MG63 (cell line): ENCODE measurements around the gene HS3ST4. TPM values are rescaled to one million over a fixed set of nuclear protein-coding genes. Genes with fewer than 3 reads are reported as not detected.

ENCODE experiments used
- DNase-seq: peaks from one replicate; pipeline ENCODE4 v3.0.0-alpha.2; 2020
- H3K27me3 ChIP-seq: fragments of 250-450 bp; sonication (Bioruptor Pico); 2 replicates; pipeline ENCODE4 v1.5.1; 2020; ENCODE audit warnings: mild to moderate bottlenecking, moderate library complexity
- H3K36me3 ChIP-seq: fragments of 250-450 bp; sonication (Bioruptor Pico); 2 replicates; pipeline ENCODE4 v1.5.1; 2020; ENCODE audit warnings: mild to moderate bottlenecking, moderate library complexity
- H3K4me3 ChIP-seq: fragments of 250-450 bp; sonication (Bioruptor Pico); 2 replicates; pipeline ENCODE4 v1.5.1; 2020; ENCODE audit warnings: mild to moderate bottlenecking, moderate library complexity
- H3K9me3 ChIP-seq: fragments of 250-450 bp; sonication (Bioruptor Pico); 2 replicates; pipeline ENCODE4 v1.5.1; 2020; ENCODE audit warnings: mild to moderate bottlenecking, moderate library complexity
- total RNA-seq: library from RNA; depleted of rRNA; stranded (reverse); fragments of >200 nt; shearing (Covaris generic); gene quantifications from 2 replicates; pipeline ENCODE4 v1.2.3, GENCODE V29; 2014; ENCODE audit warnings: low replicate concordance

Gene HS3ST4
- total RNA-seq, 1 experiment from 2014 or later: 0.23 TPM

GRCh38 chr16:25783226-25783625, 91.5 kb downstream of the HS3ST4 start:
- Histone ChIP-seq H3K36me3 (no peaks in the 10 kb centered on the region), H3K4me3 (no peak overlapping the region)
- DNase-seq: no peak

GRCh38 chr16:25785361-25785760, 93.6 kb downstream of the HS3ST4 start:
- no peaks in the 10 kb centered on the region for H3K27me3 ChIP-seq
- H3K36me3 ChIP-seq: no peaks in the 10 kb centered on the region
- H3K9me3 ChIP-seq: no peaks in the 10 kb centered on the region
- no peak for DNase-seq
- no peak overlapping the region for H3K4me3 ChIP-seq

More at GRCh38 chr16:25783226-25783625, 91.5 kb downstream of the HS3ST4 start:
- Histone ChIP-seq H3K9me3 (no peaks in the 10 kb centered on the region), H3K27me3 (no peaks in the 10 kb centered on the region)

- no peaks in the 10 kb centered on the region for H3K27me3 ChIP-seq
- DNase-seq: no peak
- H3K4me3 ChIP-seq: no peak overlapping the region
- no peaks in the 10 kb centered on the region for H3K36me3 ChIP-seq
- no peaks in the 10 kb centered on the region for H3K9me3 ChIP-seq
These were observed 95.0 kb downstream of the HS3ST4 start for GRCh38 chr16:25786748-25787147.

- no peak for DNase-seq
- Histone ChIP-seq H3K36me3 (no peaks in the 10 kb centered on the region), H3K9me3 (no peaks in the 10 kb centered on the region), H3K27me3 (0 out of 2 replicates have a peak, but pooled peaks cover 2% of the 10 kb centered on the region), H3K4me3 (no peak overlapping the region)
These were observed 96.9 kb downstream of the HS3ST4 start for GRCh38 chr16:25788637-25789036.

- Histone ChIP-seq H3K9me3 (no peaks in the 10 kb centered on the region), H3K36me3 (no peaks in the 10 kb centered on the region), H3K4me3 (no peak overlapping the region), H3K27me3 (0 out of 2 replicates have a peak, but pooled peaks cover 4% of the 10 kb centered on the region)
- DNase-seq: no peak
These were observed 104.5 kb downstream of the HS3ST4 start for GRCh38 chr16:25796239-25796638.

- 0 out of 2 replicates have a peak, but pooled peaks cover 4% of the 10 kb centered on the region for H3K27me3 ChIP-seq
- H3K4me3 ChIP-seq: no peak overlapping the region
- DNase-seq: no peak
- no peaks in the 10 kb centered on the region for H3K9me3 ChIP-seq
- no peaks in the 10 kb centered on the region for H3K36me3 ChIP-seq
These were observed 106.3 kb downstream of the HS3ST4 start for GRCh38 chr16:25798065-25798464.

- Histone ChIP-seq H3K4me3 (no peak overlapping the region), H3K9me3 (no peaks in the 10 kb centered on the region), H3K27me3 (0 out of 2 replicates have a peak, but pooled peaks cover 5% of the 10 kb centered on the region), H3K36me3 (no peaks in the 10 kb centered on the region)
- no peak for DNase-seq
These were observed 108.1 kb downstream of the HS3ST4 start for GRCh38 chr16:25799816-25800215.

- no peaks in the 10 kb centered on the region for H3K36me3 ChIP-seq
- H3K27me3 ChIP-seq: no peaks in the 10 kb centered on the region; the same call in none of the 2 replicates
- H3K4me3 ChIP-seq: no peak overlapping the region
- DNase-seq: no peak
- no peaks in the 10 kb centered on the region for H3K9me3 ChIP-seq
These were observed 120.5 kb downstream of the HS3ST4 start for GRCh38 chr16:25812215-25812614.

- Histone ChIP-seq H3K27me3 (no peaks in the 10 kb centered on the region; the same call in 1 of the 2 replicates), H3K36me3 (no peaks in the 10 kb centered on the region), H3K4me3 (no peak overlapping the region), H3K9me3 (no peaks in the 10 kb centered on the region)
- DNase-seq: no peak
These were observed 125.5 kb downstream of the HS3ST4 start for GRCh38 chr16:25817295-25817694.

- Histone ChIP-seq H3K36me3 (no peaks in the 10 kb centered on the region), H3K27me3 (no peaks in the 10 kb centered on the region; the same call in 1 of the 2 replicates), H3K4me3 (no peak overlapping the region), H3K9me3 (no peaks in the 10 kb centered on the region)
- DNase-seq: no peak
These were observed 126.1 kb downstream of the HS3ST4 start for GRCh38 chr16:25817876-25818275.

GRCh38 chr16:25823891-25824290, 132.1 kb downstream of the HS3ST4 start:
- no peak overlapping the region for H3K4me3 ChIP-seq
- H3K27me3 ChIP-seq: no peaks in the 10 kb centered on the region; the same call in 1 of the 2 replicates
- no peaks in the 10 kb centered on the region for H3K36me3 ChIP-seq
- peak; percentile 63 for DNase-seq
- H3K9me3 ChIP-seq: no peaks in the 10 kb centered on the region

- H3K27me3 ChIP-seq: no peaks in the 10 kb centered on the region; the same call in 1 of the 2 replicates
- H3K9me3 ChIP-seq: no peaks in the 10 kb centered on the region
- no peak for DNase-seq
- no peaks in the 10 kb centered on the region for H3K36me3 ChIP-seq
- no peak overlapping the region for H3K4me3 ChIP-seq
These were observed 135.9 kb downstream of the HS3ST4 start for GRCh38 chr16:25827709-25828108.

- H3K36me3 ChIP-seq: no peaks in the 10 kb centered on the region
- H3K4me3 ChIP-seq: no peak overlapping the region
- peaks cover 2% of the 10 kb centered on the region; the same call in 1 of the 2 replicates for H3K27me3 ChIP-seq
- no peak for DNase-seq
- no peaks in the 10 kb centered on the region for H3K9me3 ChIP-seq
These were observed 136.8 kb downstream of the HS3ST4 start for GRCh38 chr16:25828510-25828909.

- Histone ChIP-seq H3K27me3 (peaks cover 7% of the 10 kb centered on the region), H3K36me3 (no peaks in the 10 kb centered on the region), H3K4me3 (no peak overlapping the region), H3K9me3 (no peaks in the 10 kb centered on the region)
- DNase-seq: no peak
These were observed 140.5 kb downstream of the HS3ST4 start for GRCh38 chr16:25832291-25832690.

- DNase-seq: no peak
- Histone ChIP-seq H3K27me3 (peaks cover 7% of the 10 kb centered on the region), H3K36me3 (no peaks in the 10 kb centered on the region)
These were observed 142.3 kb downstream of the HS3ST4 start for GRCh38 chr16:25834101-25834500.

GRCh38 chr16:25835126-25835525, 143.4 kb downstream of the HS3ST4 start:
- Histone ChIP-seq H3K9me3 (no peaks in the 10 kb centered on the region), H3K4me3 (no peak overlapping the region), H3K36me3 (no peaks in the 10 kb centered on the region), H3K27me3 (peaks cover 7% of the 10 kb centered on the region)
- no peak for DNase-seq

More at GRCh38 chr16:25834101-25834500, 142.3 kb downstream of the HS3ST4 start:
- H3K9me3 ChIP-seq: no peaks in the 10 kb centered on the region
- no peak overlapping the region for H3K4me3 ChIP-seq

- H3K36me3 ChIP-seq: no peaks in the 10 kb centered on the region
- peaks cover 5% of the 10 kb centered on the region for H3K27me3 ChIP-seq
- H3K9me3 ChIP-seq: no peaks in the 10 kb centered on the region
- H3K4me3 ChIP-seq: no peak overlapping the region
- DNase-seq: no peak
These were observed 147.0 kb downstream of the HS3ST4 start for GRCh38 chr16:25838724-25839186.

- Histone ChIP-seq H3K27me3 (no peaks in the 10 kb centered on the region; the same call in 1 of the 2 replicates), H3K4me3 (no peak overlapping the region), H3K36me3 (no peaks in the 10 kb centered on the region), H3K9me3 (no peaks in the 10 kb centered on the region)
- no peak for DNase-seq
These were observed 150.0 kb downstream of the HS3ST4 start for GRCh38 chr16:25841761-25842160.
